GOT3 (cell line): ENCODE results near the gene POFUT1.
"Not testable (repeated sequence)": the region's sequence is repeated elsewhere in the genome, so short reads cannot be mapped to it uniquely, and the experiment has no call there.

Source experiments
- DNase-seq: peaks from one replicate; lab custom pipeline; 2025; ENCODE audit warnings: mixed read lengths; lab: John Stamatoyannopoulos, UW

POFUT1 gene

DNA sequence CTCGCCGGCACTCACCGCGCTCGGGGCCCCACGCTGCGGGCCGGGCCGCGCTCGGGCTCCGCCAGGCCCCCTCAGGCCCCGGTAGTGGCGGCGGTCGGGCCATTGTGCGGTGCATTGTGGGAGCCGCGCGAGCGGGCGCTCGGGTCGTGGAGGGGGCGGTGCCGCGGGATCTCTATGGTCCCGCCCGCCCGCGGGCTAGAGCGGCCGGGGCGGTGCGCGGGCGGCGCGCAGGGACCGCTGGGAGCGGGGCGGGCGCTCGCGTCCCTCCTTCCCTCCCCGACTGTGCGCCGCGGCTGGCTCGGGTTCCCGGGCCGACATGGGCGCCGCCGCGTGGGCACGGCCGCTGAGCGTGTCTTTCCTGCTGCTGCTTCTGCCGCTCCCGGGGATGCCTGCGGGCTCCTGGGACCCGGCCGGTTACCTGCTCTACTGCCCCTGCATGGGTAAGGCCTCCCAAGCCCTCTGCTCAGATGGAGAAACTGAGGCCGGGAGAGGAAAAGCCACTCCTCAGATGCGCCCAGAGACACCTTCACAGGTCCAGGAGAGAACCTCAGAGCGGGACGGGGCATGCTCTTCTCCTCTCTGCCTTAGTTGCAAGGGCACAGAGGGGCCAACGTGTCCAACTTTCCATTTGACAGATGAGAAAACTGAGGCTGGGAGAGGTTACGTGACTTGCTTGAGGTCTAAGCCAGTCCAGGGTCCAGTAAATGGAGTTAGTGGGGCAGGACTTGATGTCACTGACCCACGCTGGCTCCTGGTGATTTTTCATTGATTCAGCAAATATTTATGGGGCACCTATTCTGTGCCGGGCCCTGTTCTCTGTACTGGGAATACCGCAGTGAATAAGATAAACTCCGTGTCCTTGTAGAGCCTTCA, at the start of gene POFUT1, which contains the start of gene PLAGL2:
POFUT1 (plus strand) TSS at position 255 of the 873 bp plus-strand sequence; CDS start at position 317, 62 bp downstream.
PLAGL2 (minus strand) TSS at position 118 of the 873 bp plus-strand sequence. CDS start 5,565 bp downstream, outside the sequence.
- DNase-seq = peak; percentile 80

GRCh38 chr20:32158351-32158750, 49.3 kb upstream of the POFUT1 start:
- no peak for DNase-seq

DNA sequence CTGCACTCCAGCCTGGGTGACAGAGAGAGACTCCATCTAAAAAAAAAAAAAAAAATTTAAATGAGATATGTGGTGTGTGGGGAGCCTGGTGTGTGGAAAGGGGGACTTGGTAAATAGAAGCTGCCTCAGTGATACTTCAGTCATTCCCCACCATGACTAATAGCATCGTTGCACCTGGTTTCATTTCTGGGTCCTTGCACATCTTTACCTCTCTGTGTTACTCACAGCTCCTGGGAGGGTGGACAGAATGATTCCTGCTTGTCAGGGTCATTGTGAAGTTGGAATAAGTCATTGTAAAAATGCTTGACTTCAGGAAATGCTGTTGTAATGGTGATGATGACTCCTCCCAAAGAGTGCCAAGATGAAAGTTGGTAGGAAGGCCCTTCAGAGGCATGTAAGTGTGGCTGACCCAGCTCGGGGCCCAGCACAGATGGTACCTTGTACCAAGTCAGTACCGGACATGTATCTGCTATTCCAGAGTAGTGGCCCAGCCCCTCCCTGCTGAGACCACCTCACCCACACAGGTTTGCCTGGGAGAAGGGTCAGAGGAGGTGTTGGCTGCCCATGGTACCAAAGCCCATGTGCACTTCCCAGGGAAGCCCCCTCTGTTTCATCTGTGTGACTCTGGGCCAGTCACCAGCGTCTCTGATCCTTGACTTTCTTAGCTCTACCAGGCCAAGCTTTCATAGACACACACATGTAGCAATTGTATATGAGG, 48.6 kb upstream of the POFUT1 start:
- no peak for DNase-seq

- DNase-seq = no peak
Observed at GRCh38 chr20:32159766-32160221, 47.9 kb upstream of the POFUT1 start.

DNA sequence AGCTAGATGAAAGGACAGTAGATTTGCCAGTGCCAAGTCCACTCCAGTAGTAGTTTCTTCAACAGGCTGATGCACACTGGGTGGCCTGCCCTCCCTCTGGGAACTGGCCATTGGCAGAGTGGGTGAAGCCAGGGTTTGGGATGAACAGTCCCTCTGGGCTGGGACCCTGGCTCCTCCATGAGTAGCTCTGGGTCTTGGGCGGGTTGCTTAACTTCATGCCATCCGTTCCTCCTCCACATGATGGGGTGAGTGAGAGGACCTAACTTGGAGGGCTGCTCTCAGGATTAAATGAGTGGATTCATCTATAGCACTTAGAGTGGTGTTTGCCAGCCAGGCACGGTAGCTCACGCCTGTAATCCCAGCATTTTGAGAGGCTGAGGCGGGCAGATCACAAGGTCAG, 47.3 kb upstream of the POFUT1 start:
- DNase-seq = no peak

DNA sequence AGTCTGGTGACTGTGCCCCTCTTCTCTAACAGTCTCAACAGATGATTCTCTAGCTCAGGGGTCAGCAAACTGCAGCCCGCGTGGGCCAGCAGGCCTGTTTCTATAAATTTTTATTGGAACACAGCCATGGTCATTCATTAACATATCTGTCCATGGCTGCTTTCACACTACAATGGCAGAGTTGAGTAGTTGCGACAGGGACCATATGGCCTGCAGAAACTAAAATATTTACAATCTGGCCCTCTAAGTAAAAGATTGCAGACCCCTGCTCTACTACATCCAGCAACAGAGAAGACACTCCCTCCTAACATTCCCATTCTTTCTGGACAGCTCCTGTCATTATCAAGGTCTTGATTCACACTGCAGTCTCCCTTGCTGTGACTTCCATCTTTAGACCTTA, 45.3 kb upstream of the POFUT1 start:
- DNase-seq = no peak

DNA sequence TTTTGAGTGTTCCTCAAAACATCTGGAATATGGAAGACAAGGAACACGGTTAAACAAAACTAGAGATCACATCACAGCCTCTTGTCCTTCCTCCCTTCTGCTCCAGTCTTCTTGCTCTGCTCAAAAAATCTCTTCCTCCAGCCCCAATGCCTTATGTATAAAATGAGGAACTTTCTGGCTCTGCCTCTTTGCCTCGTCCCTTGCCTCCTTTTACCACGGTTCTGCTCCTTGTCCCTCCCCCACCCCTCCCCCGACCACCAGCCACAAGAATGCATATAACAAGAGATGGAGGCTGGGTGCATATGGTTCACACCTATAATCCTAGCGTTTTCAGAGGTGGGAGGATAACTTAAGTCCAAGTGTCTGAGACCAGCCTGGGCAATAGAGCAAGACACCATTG, 43.7 kb upstream of the POFUT1 start:
- DNase-seq = no peak

DNA sequence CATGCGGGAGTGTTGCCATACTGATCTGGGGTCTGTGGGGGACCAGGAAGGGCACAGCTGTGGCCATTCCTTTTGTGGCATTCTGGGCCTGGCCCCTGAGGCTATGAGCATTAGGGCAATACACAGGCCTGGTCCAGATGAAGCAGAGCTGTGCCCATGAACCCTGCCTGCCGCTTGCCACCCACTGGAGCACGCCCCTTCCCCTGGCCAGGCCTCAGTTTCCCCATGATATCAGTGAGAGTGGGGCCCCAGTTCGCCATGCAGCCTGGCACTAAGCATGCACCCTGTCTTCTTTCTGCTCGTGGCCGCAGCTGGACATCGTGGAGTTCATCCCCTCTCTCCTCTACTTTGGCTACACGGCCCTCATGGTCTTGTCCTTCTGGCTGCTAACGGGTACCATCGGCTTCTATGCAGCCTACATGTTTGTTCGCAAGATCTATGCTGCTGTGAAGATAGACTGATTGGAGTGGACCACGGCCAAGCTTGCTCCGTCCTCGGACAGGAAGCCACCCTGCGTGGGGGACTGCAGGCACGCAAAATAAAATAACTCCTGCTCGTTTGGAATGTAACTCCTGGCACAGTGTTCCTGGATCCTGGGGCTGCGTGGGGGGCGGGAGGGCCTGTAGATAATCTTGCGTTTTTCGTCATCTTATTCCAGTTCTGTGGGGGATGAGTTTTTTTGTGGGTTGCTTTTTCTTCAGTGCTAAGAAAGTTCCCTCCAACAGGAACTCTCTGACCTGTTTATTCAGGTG, 42.5 kb upstream of the POFUT1 start:
- no peak for DNase-seq

DNA sequence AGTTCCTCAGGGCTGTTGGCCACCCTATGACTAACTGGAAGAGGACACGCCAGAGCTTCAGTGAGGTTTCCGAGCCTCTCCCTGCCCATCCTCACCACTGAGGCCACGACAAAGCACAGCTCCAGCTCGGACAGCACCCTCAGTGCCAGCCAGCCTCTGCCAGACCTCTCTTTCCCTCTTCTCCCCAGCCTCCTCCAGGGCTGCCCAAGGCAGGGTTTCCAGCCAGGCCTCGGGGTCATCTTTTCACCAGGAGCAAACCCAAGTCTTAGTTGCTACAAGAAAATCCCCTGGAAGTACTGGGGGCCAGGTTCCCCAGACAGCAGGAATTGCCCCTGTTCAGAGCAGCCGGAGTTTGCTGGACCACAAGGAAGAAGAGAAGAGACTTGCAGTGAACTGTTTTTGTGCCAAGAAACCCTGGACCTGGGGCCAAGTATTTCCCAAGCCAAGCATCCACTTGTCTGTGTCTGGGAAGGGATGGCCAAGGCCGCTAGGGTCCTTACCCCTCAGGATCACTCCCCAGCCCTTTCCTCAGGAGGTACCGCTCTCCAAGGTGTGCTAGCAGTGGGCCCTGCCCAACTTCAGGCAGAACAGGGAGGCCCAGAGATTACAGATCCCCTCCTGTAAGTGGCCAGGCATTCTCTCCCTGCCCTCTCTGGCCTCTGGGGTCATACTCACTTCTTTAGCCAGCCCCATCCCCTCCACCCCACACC, 41.7 kb upstream of the POFUT1 start:
- no peak for DNase-seq

DNA sequence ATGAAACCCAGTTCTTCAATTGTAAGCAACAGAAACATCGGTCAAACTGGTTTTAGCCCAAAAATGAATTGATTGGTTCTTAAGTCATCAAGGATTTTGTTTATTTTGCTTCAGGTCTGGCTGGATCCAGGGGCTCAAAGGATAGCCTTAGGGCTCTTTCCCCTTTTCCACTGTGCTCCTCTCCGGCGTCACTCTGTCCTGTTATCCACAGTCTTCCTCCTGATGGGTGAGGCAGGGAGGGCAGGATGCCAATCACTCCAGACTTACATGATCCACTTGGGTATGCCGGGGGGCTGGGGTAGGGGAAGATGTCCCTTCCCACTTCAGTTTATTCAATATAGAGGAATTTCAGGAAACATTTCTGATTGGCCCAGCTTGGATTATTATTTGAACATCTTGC, 40.1 kb upstream of the POFUT1 start:
- DNase-seq = no peak

- no peak for DNase-seq
Observed at GRCh38 chr20:32168184-32168910, 39.3 kb upstream of the POFUT1 start.

DNA sequence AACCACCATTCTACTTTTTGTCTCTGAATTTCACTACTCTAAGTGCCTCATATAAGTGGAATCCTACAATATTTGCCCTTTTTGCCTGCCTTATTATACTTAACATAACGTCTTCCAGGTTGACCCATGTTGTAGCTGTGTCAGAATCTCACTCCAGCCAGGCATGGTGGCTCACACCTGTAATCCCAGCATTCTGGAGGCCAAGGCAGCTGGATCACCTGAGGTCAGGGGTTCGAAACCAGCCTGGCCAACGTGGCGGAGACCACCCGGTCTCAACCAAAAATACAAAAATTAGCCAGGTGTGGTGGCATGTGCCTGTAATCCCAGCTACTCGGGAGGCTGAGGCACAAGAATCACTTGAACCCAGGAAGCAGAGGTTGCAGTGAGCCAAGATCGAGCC, 30.0 kb upstream of the POFUT1 start:
- DNase-seq = not testable (repeated sequence)

DNA sequence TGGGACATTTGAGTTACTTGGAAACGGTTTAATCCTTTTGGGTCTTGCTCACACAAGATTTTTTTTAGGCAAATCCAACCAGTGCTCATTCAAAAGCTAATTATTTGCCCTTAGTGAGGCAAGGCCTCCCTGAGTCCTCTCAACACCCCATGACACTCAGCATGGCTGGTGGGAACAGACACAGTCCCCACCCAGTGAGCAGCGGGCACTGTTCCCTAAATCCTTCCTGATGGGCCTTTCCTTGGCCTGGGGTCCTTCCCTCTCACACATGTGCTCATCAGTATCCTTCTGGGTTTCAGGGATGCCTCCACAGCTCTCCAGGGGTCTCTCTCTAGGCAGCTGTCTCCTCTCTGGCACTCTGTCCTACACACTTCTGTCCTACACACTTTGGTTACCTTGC, 28.2 kb upstream of the POFUT1 start:
- DNase-seq = no peak

DNA sequence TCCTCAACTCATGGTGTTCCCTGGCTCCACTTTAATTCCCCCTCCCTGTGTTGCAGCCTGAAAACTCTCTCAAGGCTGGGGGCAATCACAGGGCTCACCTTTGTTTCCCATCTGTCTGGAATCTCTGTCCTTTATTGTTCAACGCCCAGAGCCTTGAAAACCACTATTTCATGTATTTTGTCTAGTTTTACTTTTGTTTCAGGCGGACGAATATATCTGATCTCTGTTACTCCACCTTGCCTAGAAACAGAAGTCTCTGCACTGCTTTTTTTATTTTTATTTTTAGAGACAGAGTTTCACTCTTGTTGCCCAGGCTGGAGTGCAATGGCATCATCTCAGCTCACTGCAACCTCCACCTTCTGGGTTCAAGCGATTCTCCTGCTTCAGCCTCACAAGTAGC, 27.7 kb upstream of the POFUT1 start:
- DNase-seq = no peak

GRCh38 chr20:32181606-32182005, 26.1 kb upstream of the POFUT1 start:
- DNase-seq = no peak

DNA sequence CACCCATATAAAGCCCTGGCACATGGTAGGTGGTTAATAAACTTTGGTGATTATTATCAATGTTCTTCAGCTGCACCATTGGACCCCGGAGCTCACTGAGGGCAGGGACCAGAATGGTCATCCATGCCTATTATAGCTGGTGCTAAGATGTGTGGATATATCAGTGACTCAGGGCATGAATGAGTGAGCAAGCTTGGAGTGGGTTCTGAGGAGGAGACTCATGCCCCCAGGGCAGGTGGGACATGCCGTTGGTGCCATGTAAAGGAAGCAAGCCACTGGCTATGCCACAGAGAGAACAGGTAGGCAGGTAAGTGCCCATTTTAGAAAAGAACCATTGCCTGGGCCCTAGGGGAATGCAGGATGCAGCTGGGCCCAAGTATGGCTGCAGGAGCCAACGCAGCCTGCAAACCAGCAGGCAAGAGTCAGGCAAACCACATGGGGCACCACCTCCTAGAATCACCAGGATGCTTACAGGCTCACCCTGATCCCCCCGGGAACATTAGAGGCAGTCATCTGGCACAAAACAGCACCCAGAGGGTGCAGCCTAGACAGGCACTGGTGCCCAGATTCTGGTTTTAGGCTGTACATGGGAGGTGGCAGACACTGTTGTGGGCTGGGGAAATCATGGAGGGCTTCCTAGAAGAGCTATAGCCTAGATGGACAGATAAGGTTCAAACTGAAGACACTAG, 23.6 kb upstream of the POFUT1 start:
- DNase-seq = no peak

DNA sequence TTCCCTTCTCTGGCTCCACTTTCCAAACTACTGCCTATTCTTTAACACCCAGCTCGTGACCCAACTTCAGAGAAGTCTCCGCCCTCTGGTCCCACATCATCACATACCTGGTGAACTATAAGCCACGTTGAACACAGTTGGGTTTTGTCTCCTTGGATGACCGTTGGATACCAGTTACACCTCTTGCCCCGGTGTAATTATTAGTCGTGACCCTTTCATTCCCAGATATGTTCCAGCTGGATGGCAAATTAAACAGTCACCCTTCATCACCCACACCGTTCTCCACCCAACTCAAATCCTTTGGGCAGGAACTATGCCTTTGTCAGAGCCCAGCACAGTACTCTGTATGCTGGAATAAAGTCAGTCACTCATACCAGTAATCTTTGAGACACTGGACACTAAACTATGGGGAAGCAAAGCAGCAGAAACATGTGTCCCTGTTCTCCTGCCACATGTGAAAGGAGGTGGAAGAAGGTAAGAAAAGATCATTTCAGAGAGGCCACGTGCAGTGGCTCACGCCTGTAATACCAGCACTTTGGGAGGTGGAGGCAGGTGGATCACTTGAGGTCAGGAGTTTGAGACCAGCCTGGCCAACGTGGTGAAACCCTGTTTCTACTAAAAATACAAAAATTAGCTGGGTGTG, 22.6 kb upstream of the POFUT1 start:
- no peak for DNase-seq

GRCh38 chr20:32186506-32186905, 21.2 kb upstream of the POFUT1 start:
- DNase-seq = no peak

DNA sequence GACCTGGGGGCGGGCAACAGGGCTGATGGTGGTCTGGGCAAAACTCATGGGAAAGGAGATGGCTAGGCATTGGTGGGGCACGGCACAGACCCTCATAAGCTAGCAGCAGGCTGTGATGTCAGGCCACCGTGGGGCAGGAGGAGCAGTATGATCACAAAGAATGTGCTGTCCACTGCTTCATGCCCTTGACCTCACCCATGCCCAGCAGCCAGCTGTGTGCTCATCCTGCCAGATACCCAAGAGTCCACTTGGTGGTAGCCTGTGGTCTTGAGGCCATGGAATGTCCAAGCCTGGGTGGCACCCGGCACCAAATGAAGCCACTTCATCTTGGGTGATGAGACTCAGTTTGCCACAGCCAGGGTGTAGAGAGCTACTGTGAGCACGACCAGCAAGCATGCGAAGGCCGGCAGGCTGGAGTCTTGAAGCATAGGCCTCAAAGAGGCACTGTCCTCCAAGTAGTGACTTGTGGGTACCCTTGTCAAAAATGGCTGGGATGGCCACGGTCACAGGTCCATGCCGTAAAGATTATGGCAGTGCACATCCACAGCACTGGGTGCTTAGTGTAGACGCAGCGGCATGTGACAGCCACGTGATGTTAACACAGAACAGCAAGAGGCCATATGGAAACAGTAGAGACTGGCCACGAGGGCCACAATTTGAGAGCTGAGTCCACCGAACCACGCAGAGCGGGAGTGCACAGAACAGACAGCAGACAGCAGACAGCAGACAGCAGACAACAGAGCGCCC, 19.1 kb upstream of the POFUT1 start:
- DNase-seq = no peak
